ENCODE measurements around the gene ZNF644. TPM values are rescaled to one million over a fixed set of nuclear protein-coding genes. Genes with fewer than 3 reads are reported as not detected.

Gene ZNF644
- total and polyA plus RNA-seq, 4 donors, result 6.8 to 38.8 (median 27.2) TPM

DNA sequence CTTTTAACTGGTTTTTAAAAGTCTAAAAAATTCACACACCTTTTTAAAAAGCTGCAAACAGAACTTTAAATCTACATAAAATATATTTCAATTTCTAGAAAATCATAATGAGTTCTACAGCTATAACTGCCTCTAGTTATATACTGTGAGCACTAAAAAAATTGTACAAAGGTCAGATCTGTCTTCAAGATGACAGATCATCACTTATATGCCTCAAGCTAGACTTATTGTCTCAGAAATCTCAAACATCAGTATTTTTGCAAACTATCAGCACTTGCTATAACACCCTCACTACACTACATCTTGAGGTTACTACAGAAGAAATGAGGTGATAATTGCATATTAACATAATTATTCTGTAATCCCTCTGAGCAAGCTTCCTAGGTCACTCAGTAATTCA, 76.5 kb downstream of the ZNF644 start:
- Histone ChIP-seq H3K4me3 (ENCODE audit: low read depth in 1 of 3, low read length in 3 of 3) (no peak overlapping the region), H3K27me3 (ENCODE audit: control insufficient read depth in 4 of 4, insufficient read depth in 4 of 4, low read length in 3 of 4) (no peaks in the 10 kb centered on the region), H3K27ac (ENCODE audit: low read depth in 1 of 2, low read length in 2 of 2) (no peak overlapping the region), H3K36me3 (ENCODE audit: control insufficient read depth in 4 of 4, insufficient read depth in 3 of 4, low read depth in 1 of 4, low read length in 3 of 4) (peaks cover 0 to 4% (median 3%) of the 10 kb centered on the region in 4 donors), H3K9me3 (ENCODE audit: control insufficient read depth in 4 of 4, low read length in 3 of 4) (no peaks in the 10 kb centered on the region), H3K9ac (ENCODE audit: low read depth in 1 of 2, low read length in 2 of 2) (no peak overlapping the region), H3K4me1 (ENCODE audit: control insufficient read depth in 4 of 4, insufficient read depth in 4 of 4, low read length in 3 of 4) (no peaks in the 10 kb centered on the region)
- TF ChIP-seq JUND (IDR thresholded peaks at IDR 0.05), result no peak
- no peak for TF ChIP-seq TAF1 (conservative IDR thresholded peaks at IDR 0.05)
- TF ChIP-seq, protein P1, sequence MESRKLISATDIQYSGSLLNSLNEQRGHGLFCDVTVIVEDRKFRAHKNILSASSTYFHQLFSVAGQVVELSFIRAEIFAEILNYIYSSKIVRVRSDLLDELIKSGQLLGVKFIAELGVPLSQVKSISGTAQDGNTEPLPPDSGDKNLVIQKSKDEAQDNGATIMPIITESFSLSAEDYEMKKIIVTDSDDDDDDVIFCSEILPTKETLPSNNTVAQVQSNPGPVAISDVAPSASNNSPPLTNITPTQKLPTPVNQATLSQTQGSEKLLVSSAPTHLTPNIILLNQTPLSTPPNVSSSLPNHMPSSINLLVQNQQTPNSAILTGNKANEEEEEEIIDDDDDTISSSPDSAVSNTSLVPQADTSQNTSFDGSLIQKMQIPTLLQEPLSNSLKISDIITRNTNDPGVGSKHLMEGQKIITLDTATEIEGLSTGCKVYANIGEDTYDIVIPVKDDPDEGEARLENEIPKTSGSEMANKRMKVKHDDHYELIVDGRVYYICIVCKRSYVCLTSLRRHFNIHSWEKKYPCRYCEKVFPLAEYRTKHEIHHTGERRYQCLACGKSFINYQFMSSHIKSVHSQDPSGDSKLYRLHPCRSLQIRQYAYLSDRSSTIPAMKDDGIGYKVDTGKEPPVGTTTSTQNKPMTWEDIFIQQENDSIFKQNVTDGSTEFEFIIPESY (IDR thresholded peaks at IDR 0.05), result no peak
- TF ChIP-seq NR2F2 (IDR thresholded peaks at IDR 0.05), result no peak
- no peak for TF ChIP-seq EGR1 (IDR thresholded peaks at IDR 0.05; ENCODE audit: low read depth in 2 of 2)
- TF ChIP-seq SP1 (IDR thresholded peaks at IDR 0.05), result no peak
- TF ChIP-seq GABPA (IDR thresholded peaks at IDR 0.05 in 1 of 2, conservative IDR thresholded peaks at IDR 0.05 in 1 of 2), result no peak
- no peak for TF ChIP-seq FOXA2 (IDR thresholded peaks at IDR 0.05)
- no peak for TF ChIP-seq ATF3 (IDR thresholded peaks at IDR 0.05)
- TF ChIP-seq YY1 (IDR thresholded peaks at IDR 0.05), result no peak
- TF ChIP-seq MAX (IDR thresholded peaks at IDR 0.05), result no peak
- no peak for TF ChIP-seq RXRA (IDR thresholded peaks at IDR 0.05)
- TF ChIP-seq HNF4A (conservative IDR thresholded peaks at IDR 0.05), result no peak
- TF ChIP-seq, protein P2, sequence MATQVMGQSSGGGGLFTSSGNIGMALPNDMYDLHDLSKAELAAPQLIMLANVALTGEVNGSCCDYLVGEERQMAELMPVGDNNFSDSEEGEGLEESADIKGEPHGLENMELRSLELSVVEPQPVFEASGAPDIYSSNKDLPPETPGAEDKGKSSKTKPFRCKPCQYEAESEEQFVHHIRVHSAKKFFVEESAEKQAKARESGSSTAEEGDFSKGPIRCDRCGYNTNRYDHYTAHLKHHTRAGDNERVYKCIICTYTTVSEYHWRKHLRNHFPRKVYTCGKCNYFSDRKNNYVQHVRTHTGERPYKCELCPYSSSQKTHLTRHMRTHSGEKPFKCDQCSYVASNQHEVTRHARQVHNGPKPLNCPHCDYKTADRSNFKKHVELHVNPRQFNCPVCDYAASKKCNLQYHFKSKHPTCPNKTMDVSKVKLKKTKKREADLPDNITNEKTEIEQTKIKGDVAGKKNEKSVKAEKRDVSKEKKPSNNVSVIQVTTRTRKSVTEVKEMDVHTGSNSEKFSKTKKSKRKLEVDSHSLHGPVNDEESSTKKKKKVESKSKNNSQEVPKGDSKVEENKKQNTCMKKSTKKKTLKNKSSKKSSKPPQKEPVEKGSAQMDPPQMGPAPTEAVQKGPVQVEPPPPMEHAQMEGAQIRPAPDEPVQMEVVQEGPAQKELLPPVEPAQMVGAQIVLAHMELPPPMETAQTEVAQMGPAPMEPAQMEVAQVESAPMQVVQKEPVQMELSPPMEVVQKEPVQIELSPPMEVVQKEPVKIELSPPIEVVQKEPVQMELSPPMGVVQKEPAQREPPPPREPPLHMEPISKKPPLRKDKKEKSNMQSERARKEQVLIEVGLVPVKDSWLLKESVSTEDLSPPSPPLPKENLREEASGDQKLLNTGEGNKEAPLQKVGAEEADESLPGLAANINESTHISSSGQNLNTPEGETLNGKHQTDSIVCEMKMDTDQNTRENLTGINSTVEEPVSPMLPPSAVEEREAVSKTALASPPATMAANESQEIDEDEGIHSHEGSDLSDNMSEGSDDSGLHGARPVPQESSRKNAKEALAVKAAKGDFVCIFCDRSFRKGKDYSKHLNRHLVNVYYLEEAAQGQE (IDR thresholded peaks at IDR 0.05), result no peak
- DNase-seq (ENCODE audit: low spot score), result no peak

DNA sequence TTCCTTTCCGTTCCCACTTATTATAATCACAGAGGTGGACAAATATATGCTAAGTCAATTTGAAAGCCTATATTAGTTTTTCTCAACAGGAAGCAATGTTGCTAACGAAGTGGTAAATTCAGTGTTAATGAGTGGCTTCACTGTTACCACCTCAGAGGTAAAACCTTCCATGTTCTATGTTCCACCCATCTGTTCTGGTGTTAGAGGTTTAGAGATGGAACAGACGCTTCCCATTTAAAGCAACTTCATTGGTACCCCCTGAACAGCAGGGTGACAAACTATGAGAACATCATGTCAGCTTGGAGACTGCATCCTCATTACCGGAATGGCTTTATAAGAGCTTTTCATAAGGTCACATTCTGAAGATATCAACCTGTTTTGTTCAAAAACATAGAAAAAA, 77.9 kb downstream of the ZNF644 start:
- no peak overlapping the region for H3K4me3 ChIP-seq (ENCODE audit: low read depth in 1 of 3, low read length in 3 of 3)
- H3K4me1 ChIP-seq (ENCODE audit: control insufficient read depth in 4 of 4, insufficient read depth in 4 of 4, low read length in 3 of 4), result no peaks in the 10 kb centered on the region
- no peak overlapping the region for H3K27ac ChIP-seq (ENCODE audit: low read depth in 1 of 2, low read length in 2 of 2)
- no peak overlapping the region for H3K9ac ChIP-seq (ENCODE audit: low read depth in 1 of 2, low read length in 2 of 2)
- 98% methylated on average over 4 of the region's 4 CpGs for WGBS
- DNase-seq (ENCODE audit: low spot score), result no peak
- H3K27me3 ChIP-seq (ENCODE audit: control insufficient read depth in 4 of 4, insufficient read depth in 4 of 4, low read length in 3 of 4), result no peaks in the 10 kb centered on the region
- H3K9me3 ChIP-seq (ENCODE audit: control insufficient read depth in 4 of 4, low read length in 3 of 4), result no peaks in the 10 kb centered on the region
- peaks cover 0 to 9% (median 5%) of the 10 kb centered on the region in 4 donors for H3K36me3 ChIP-seq (ENCODE audit: control insufficient read depth in 4 of 4, insufficient read depth in 3 of 4, low read depth in 1 of 4, low read length in 3 of 4)
- no peak for TF ChIP-seq HNF4A (conservative IDR thresholded peaks at IDR 0.05)
- no peak for TF ChIP-seq GABPA (IDR thresholded peaks at IDR 0.05 in 1 of 2, conservative IDR thresholded peaks at IDR 0.05 in 1 of 2)
- no peak for TF ChIP-seq RAD21 (IDR thresholded peaks at IDR 0.05)
- no peak for TF ChIP-seq EGR1 (IDR thresholded peaks at IDR 0.05; ENCODE audit: low read depth in 2 of 2)
- no peak for TF ChIP-seq RXRA (IDR thresholded peaks at IDR 0.05)
- TF ChIP-seq SP1 (IDR thresholded peaks at IDR 0.05), result no peak
- no peak for TF ChIP-seq YY1 (IDR thresholded peaks at IDR 0.05)
- no peak for TF ChIP-seq MAX (IDR thresholded peaks at IDR 0.05)
- TF ChIP-seq NR2F2 (IDR thresholded peaks at IDR 0.05), result no peak
- TF ChIP-seq CTCF (IDR thresholded peaks at IDR 0.05; ENCODE audit: low read depth, low read length, missing input control), result no peak
- TF ChIP-seq TAF1 (conservative IDR thresholded peaks at IDR 0.05), result no peak
- no peak for TF ChIP-seq ATF3 (IDR thresholded peaks at IDR 0.05)
- TF ChIP-seq FOXA2 (IDR thresholded peaks at IDR 0.05), result no peak
- TF ChIP-seq, protein P2 (IDR thresholded peaks at IDR 0.05), result no peak
- no peak for TF ChIP-seq FOXA1 (IDR thresholded peaks at IDR 0.05)
- no peak for TF ChIP-seq JUND (IDR thresholded peaks at IDR 0.05)
- TF ChIP-seq HNF4G (IDR thresholded peaks at IDR 0.05), result no peak
